Colonic mucosa (tissue), 4 donors: ENCODE measurements around the gene HDAC8. TPM values are rescaled to one million over a fixed set of nuclear protein-coding genes. Genes with fewer than 3 reads are reported as not detected.

Experiments
- DNase-seq: peaks from one replicate; pipeline ENCODE4 v3.0.0-alpha.2; 2020
- H3K27ac ChIP-seq: fragments of 200-600 bp; one replicate; pipeline ENCODE4 v1.8.0; 2021
- H3K27me3 ChIP-seq: fragments of 200-600 bp; one replicate; pipeline ENCODE4 v1.8.0; 2021
- H3K36me3 ChIP-seq: fragments of 200-600 bp; one replicate; pipeline ENCODE4 v1.8.0; 2021
- H3K4me1 ChIP-seq: fragments of 200-600 bp; one replicate; pipeline ENCODE4 v1.8.0; 2021; ENCODE audit warnings: mild to moderate bottlenecking
- H3K4me3 ChIP-seq: fragments of 200-600 bp; one replicate; pipeline ENCODE4 v1.8.0; 2021
- H3K9ac ChIP-seq, 2 donors: one replicate each; pipeline ENCODE4 v1.7.0; 2013; ENCODE audit warnings: control low read depth in 2 of 2, low read depth in 2 of 2, low read length in 2 of 2
- H3K9me3 ChIP-seq: fragments of 200-600 bp; one replicate; pipeline ENCODE4 v1.8.0; 2021
- intact Hi-C: fragments of 100-400 bp; cut with DNase I; formaldehyde crosslinking; loops from one replicate; pipeline ENCODE4 v1.14.1; 2022
- total RNA-seq, 2 donors: library from RNA; stranded (reverse); fragmentation: NEBNext Ultra II Directional in 1 of 2; extraction: Animal tissue kit (Norgen Biotek cat#: 25700) in 1 of 2; gene quantifications; one replicate each; pipeline ENCODE4 v1.2.1, GENCODE V29; 2021
- TF ChIP-seq, protein P1 (sequence below): fragments of 200-600 bp; IDR thresholded peaks from one replicate; pipeline ENCODE4 v1.8.0; 2022; ENCODE audit warnings: antibody characterized with exemption, mild to moderate bottlenecking
- donor health status: healthy.
- donor health status: DM: no; HTN: no; CAD: no.
- donor health status: DM: no; HTN: no; CAD: no.

HDAC8 gene
- total RNA-seq, 2 donors from 2014 or later: 23.0 to 25.7 TPM

DNA sequence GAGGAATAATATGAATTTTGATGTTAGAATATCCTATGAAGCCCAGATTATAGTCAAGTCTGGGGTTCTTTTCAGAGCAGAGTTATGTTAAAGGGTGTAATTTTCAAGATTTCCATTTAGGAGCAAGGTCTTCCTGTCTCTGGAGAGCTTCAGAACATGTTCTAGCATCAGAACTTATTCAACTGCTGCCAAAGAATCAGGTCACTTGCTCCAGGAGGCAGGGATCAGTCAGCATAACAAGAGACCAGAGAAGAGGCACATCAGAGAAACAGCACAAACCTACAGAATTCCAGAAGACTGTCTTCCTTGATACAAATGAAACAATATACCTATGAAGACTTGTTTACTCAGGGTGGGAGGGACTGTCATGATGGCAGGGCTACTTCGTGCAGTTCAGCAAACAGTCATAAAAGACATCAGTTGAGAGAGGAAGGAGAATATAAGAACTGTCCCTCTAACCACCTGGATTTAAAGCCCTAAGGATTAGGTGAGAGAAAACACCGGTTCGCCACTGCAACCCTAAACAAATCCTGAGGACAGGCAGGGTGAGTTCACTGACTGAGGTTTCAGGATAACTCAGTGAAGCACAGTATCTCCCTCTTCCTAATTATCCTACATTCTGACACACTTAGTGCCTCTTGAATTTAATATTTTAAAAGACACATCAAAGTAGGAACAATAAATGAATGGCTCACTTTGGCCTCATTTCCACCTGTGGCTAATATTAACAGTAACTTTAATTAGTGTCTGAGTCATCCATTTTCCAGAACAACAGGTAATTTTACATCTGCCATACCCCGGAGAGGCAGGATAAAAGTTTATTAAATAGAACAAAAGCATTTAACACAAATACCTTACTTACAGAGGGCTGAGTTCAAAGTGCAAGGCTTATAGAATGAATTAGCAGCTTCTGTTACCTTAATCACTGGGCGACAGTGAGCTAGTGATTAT, 93.0 kb downstream of the HDAC8 start:
- peak; percentile 36 for DNase-seq
- Histone ChIP-seq H3K36me3 (no peaks in the 10 kb centered on the region), H3K9ac (no peak overlapping the region)

DNA sequence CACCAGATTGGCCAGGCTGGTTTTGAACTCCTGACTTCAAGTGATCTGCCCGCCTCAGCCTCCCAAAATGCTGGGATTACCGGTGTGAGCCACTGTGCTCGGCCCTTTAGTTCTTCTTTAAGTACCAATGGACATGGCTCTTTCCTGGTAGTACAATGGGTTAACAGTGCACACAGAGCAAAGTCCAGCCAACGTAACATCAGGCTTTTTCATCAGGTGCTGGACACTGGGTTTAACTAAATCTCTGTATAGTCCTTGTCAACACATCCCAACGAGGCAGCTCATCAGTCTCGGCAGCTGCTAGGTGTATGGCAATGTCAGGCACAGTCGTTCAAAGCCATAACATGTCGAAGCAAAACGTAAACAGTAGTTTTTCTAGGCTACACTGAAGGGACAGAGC, 93.8 kb downstream of the HDAC8 start:
- H3K36me3 ChIP-seq: no peaks in the 10 kb centered on the region
- intact Hi-C loops: no loop called here
- no peaks in the 10 kb centered on the region for H3K4me1 ChIP-seq
- TF ChIP-seq, protein P1, sequence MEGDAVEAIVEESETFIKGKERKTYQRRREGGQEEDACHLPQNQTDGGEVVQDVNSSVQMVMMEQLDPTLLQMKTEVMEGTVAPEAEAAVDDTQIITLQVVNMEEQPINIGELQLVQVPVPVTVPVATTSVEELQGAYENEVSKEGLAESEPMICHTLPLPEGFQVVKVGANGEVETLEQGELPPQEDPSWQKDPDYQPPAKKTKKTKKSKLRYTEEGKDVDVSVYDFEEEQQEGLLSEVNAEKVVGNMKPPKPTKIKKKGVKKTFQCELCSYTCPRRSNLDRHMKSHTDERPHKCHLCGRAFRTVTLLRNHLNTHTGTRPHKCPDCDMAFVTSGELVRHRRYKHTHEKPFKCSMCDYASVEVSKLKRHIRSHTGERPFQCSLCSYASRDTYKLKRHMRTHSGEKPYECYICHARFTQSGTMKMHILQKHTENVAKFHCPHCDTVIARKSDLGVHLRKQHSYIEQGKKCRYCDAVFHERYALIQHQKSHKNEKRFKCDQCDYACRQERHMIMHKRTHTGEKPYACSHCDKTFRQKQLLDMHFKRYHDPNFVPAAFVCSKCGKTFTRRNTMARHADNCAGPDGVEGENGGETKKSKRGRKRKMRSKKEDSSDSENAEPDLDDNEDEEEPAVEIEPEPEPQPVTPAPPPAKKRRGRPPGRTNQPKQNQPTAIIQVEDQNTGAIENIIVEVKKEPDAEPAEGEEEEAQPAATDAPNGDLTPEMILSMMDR: no peak
- no peak overlapping the region for H3K9ac ChIP-seq
- peak overlapping the region; percentile 23 for H3K27ac ChIP-seq
- H3K4me3 ChIP-seq: no peak overlapping the region
- no peaks in the 10 kb centered on the region for H3K27me3 ChIP-seq
- DNase-seq: peak; percentile 18
- H3K9me3 ChIP-seq: no peaks in the 10 kb centered on the region

More for the DNA sequence above, 93.0 kb downstream of the HDAC8 start:
- Histone ChIP-seq H3K4me1 (no peaks in the 10 kb centered on the region), H3K4me3 (no peak overlapping the region), H3K27ac (peak overlapping the region; percentile 23), H3K9me3 (no peaks in the 10 kb centered on the region), H3K27me3 (no peaks in the 10 kb centered on the region)
- intact Hi-C loops: no loop called here
- TF ChIP-seq, protein P1: no peak

DNA sequence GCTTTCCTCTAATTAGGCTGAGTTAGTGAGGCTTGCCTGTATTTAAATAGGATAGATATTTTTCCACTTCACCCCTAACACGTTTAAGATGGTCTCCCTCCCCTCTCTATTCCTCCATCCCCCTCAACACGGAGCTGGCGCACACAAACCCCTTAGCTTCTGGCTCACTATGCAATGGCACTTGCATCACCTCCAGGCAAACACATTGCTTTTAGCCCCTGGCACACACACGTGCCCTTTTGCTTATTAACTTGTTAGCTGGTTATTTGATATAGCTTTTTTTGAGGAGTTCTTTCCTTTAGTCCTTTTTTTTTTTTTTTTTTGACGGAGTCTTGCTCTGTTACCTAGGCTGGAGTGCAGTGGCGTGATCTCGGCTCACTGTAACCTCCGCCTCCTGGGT, 94.3 kb downstream of the HDAC8 start:
- H3K4me3 ChIP-seq: no peak overlapping the region
- no peak for DNase-seq
- no peaks in the 10 kb centered on the region for H3K27me3 ChIP-seq
- H3K36me3 ChIP-seq: no peaks in the 10 kb centered on the region
- H3K4me1 ChIP-seq: no peaks in the 10 kb centered on the region
- H3K9me3 ChIP-seq: no peaks in the 10 kb centered on the region
- H3K9ac ChIP-seq: no peak overlapping the region
- no peak overlapping the region for H3K27ac ChIP-seq
- intact Hi-C loops: no loop called here
- TF ChIP-seq, protein P1: no peak

DNA sequence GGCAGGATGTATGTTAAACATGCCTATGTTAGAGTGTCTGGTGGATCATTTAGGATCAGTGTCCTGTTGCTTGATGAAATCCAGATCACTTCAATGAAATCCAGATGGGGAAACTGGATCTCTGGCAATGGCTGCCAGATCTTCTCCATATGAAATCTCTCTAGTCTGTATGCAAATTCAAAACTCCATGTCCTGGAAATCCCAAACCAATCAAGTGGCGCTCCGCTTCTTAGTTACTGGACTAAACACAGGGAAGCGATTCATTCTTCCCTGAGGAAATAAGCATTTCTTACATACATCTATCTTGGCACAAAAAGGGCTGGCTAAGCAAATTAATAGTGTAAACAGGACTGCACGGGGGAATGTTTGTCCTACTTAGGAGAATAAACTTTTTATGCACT, 94.9 kb downstream of the HDAC8 start:
- Histone ChIP-seq H3K27me3 (no peaks in the 10 kb centered on the region), H3K9me3 (no peaks in the 10 kb centered on the region), H3K27ac (no peak overlapping the region), H3K4me3 (no peak overlapping the region), H3K36me3 (no peaks in the 10 kb centered on the region), H3K4me1 (no peaks in the 10 kb centered on the region), H3K9ac (no peak overlapping the region)
- DNase-seq: no peak
- TF ChIP-seq, protein P1: no peak
- intact Hi-C loops: no loop called here

DNA sequence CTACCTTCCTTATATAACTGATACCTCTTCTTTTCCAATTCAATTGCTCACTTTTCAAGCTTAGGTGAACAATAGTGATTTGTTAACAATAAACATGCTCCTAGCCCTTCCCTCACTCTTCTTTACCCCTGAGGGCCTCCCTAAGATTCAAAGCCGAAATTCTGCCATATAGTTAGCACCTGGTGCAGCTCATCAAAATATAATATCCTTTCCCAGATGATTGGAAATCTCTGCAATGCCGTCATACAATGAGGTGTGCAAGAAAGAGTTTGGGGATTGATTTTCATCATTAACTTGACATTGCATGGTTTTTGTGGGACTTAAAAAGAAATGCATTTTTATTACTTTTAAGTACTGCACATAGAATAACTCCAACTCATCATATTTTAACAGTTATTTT, 95.3 kb downstream of the HDAC8 start:
- no peak overlapping the region for H3K9ac ChIP-seq
- H3K36me3 ChIP-seq: no peaks in the 10 kb centered on the region
- TF ChIP-seq, protein P1: no peak
- H3K27ac ChIP-seq: no peak overlapping the region
- no peak overlapping the region for H3K4me3 ChIP-seq
- no peaks in the 10 kb centered on the region for H3K4me1 ChIP-seq
- no peak for DNase-seq
- intact Hi-C loops: no loop called here
- no peaks in the 10 kb centered on the region for H3K9me3 ChIP-seq
- no peaks in the 10 kb centered on the region for H3K27me3 ChIP-seq
